HG03196 (cell line): ENCODE data around the gene SLC37A4.
"Not testable (repeated sequence)": the region's sequence is repeated elsewhere in the genome, so short reads cannot be mapped to it uniquely, and the experiment has no call there.

Experiments
- ATAC-seq: cut with Tn5 transposase; IDR thresholded peaks from one replicate; pipeline ENCODE4 v1.9.1; 2021; ENCODE audit not compliant: unreplicated experiment

Gene SLC37A4

GRCh38 chr11:119018074-119018938 lies 12.4 kb downstream of the SLC37A4 start, which contains the start of the genes RPS25 and TRAPPC4:
Gene RPS25 (minus strand): TSS chr11:119018343. CDS start chr11:119018284, 59 bp downstream.
Gene TRAPPC4 (plus strand): TSS chr11:119018766. CDS start chr11:119018796, 30 bp downstream.
- peak; percentile 86 for ATAC-seq

GRCh38 chr11:119017377-119017776 lies 13.3 kb downstream of the SLC37A4 start:
- not testable (repeated sequence) for ATAC-seq

GRCh38 chr11:119016216-119017009 lies 14.3 kb downstream of the SLC37A4 start:
- no peak for ATAC-seq

- no peak for ATAC-seq
These were observed 15.5 kb downstream of the SLC37A4 start for GRCh38 chr11:119015054-119015611.

DNA sequence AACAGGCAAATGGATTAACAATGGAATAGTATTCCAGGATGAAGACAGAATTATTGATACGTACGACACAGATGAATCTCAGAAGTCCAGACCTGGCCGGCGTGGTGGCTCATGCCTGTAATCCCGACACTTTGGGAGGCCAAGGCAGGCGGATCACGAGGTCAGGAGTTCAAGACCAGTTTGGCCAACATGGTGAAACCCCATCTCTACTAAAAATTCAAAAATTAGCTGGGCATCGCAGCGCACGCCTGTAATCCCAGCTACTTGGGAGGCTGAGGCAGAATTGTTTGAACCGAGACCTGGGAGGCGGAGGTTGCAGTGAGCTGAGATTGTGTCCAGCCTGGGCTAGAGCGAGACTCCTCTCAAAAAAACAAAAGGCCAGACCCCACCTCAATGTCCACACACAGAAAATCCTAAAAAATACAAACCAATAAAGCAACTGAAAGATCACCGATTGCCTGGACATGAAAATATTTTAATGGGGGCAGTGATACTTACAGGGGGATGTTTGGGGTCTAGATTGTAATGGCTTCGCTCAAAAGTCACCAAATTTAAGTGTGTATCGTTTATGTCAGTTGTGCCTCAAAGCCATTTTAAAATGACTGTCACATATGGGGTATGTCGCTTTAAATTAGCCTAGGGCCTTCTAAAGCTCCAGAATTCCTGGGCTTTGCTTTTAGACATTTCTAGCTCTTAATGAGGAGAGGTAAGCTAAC lies 16.3 kb downstream of the SLC37A4 start:
- ATAC-seq = no peak

DNA sequence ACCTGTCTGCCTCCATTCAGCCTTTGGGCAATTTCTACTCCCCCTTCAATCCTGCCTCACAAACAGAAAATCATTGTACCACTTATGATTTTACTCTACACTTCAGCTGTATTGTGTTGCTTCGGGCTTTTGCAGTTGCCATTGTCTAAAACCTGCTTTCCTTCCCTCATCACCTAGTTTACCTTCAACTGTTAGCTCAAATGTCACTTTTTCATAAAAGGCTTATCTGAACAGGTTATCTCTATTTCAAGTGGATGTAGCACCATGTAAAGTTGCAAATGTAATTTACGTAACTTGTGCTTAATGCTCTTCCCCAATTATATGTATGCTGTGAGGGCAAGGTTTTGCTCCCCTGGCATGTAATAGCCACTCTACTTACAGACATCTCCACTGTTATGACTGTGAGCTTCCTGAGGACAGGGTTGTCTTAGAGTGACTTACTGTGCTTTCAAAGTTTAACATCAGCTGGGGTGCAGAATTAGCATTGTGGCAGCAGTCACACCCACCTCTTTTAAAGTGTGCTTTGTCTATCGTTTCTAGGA lies 18.0 kb downstream of the SLC37A4 start:
- ATAC-seq = no peak

DNA sequence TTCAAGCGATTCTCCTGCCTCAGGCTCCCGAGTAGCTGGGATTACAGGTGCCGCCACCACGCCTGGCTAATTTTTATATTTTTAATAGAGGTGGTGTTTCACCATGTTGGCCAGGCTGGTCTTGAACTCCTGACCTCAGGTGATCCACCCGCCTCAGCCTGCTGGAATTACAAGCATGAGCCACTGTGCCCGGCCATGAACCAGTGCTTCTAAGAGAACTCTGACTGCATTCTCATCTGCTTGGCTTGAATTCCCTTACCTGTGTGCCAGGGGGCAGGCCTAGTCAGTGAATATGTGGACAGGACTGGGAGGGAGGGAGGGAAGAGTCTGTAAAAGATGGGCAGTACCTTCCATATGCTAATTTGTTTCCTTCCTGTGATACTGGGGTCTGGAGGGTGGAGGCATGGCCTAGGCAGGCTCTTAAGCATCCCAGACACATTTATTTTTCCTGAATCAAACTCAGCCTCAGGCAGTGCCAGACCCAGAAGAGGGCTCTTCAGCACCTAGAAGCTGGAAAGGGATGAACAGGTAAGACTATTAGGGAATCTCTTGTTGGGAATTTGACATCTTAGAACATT lies 19.1 kb downstream of the SLC37A4 start:
- ATAC-seq = no peak

- ATAC-seq = no peak
These were observed 24.0 kb downstream of the SLC37A4 start for GRCh38 chr11:119006656-119007055.

GRCh38 chr11:119000906-119001305 lies 29.8 kb downstream of the SLC37A4 start:
- no peak for ATAC-seq

DNA sequence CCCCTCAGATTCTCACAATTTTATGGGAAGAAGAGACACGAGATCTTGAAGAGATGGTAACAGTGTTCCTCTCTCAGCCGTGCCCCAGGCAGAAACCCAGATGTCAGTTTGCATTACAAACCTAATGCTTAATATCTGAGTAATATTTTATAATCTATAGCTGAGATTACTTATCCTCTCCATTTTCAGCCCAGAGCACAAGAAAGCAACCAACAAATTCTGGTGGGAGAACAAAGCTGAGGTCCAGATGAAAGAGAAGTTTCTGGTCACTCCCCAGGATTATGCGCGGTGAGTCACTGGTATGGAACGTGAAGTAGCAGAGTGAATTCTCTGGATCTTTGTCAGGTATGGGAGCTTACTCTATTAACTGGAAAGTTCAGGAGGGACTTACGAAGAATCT lies 31.9 kb downstream of the SLC37A4 start:
- no peak for ATAC-seq

GRCh38 chr11:118998388-118998717 lies 32.3 kb downstream of the SLC37A4 start:
- ATAC-seq = peak; percentile 19

DNA sequence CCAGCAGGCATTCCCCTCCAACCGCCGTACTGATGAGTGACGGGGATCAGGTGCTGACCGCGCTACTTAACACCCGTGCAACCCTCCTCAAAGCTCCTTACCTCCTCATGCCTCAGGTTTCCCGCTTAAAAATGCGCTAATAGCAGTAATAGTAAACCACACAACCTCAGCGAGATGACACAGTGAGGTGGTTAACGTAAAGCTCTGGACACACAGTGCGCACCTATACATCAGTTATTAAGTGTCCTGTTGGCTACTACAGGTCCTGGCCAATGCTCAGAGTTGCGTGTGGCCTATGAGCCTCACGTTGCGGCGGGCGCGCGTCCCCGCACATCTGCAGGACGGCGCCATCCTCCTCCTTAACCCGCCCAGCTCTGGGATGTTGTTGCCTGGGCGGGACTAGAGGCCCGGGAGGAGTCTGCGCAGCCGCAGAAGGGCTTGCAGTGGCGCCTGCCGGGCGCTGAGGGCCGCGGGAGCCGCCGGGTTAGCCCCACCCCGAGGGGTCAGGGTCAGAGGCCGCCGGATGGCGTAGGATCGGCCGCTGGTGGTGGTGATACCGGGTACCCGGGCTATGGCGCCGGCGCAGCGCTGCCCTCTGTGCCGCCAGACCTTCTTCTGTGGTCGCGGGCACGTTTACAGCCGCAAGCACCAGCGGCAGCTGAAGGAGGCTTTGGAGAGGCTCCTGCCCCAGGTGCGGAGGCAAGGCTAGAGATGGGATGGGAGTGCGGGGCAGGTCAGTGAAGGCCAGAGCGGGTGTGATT lies 32.9 kb downstream of the SLC37A4 start, which contains the start of gene CENATAC:
Gene CENATAC, plus strand, starts transcription at position 512 of the 761 bp plus-strand sequence. Its CDS starts 60 bp downstream, at position 572.
- ATAC-seq = peak; percentile 82

- ATAC-seq = peak; percentile 7
These were observed 33.6 kb downstream of the SLC37A4 start for GRCh38 chr11:118996926-118997626.

GRCh38 chr11:118991486-118992038 lies 39.1 kb downstream of the SLC37A4 start:
- not testable (repeated sequence) for ATAC-seq

GRCh38 chr11:118988280-118988679 lies 42.4 kb downstream of the SLC37A4 start:
- no peak for ATAC-seq

DNA sequence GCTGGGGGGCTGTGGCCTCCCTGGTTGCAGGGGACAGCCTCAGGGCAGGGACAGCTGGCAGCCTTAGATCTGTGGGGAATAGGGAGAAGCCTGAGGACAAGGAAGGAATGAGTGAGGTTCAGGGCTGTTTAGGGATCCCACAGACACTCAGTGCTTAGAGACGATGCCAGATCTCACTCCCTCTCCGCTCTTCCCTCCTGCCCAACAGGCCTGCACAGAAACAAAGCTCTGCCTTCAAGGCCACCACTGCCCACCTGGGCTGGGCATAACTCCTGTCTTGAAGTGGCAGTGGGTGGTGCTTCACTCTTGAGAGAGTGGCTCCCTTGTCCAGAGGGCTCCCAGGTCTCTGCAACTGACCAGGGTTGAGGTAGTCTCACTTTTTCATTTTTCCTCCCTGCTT lies 45.9 kb downstream of the SLC37A4 start:
- no peak for ATAC-seq

DNA sequence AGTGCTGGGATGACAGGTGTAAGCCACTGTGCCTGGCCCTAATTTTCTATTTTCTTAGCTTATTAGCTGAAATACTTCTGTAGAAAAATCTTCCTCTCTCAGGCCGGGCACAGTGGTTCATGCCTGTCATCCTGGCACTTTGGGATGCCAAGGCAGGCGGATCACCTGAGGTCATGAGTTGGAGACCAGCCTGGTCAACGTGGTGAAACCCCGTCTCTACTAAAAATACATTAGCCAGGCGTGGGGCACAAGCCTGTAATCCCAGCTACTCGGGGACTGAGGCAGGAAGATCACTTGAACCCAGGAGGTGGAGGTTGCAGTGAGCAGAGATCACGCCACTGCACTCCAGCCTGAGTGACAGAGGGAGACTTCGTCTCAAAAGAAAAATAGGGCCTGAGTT lies 46.3 kb downstream of the SLC37A4 start:
- ATAC-seq = not testable (repeated sequence)

DNA sequence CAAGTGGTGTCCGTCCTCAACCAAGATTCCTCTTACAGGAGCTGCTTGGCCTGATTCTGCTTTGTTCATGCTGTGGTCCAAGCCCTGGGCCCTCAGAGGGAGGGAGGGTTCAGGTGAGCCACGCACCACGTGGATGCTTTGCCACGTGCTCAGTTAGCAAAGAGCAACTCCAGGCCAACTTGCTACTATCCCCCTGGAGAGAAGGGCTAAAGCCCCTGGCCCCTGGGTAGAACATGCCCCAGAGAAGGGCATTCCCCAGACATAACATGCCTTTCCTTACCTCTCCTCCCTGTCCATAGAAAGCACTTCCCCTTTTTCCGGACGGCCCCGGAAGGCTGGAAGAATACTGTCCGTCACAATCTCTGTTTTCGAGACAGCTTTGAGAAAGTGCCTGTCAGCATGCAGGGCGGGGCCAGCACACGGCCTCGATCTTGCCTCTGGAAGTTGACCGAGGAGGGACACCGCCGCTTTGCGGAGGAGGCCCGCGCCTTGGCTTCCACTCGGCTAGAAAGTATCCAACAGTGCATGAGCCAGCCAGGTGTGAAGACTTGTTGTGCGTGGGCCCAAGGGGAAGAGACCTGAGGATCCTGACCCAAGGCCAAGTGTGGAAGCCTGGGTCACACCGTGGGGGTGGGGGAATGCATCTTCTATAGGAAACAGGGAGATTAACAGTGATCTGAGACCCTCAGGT lies 50.3 kb downstream of the SLC37A4 start:
- ATAC-seq = no peak
